ENCODE data around the gene NFATC2. TPM values are rescaled to one million over a fixed set of nuclear protein-coding genes. Genes with fewer than 3 reads are reported as not detected.

The NFATC2 gene
- total RNA-seq, 1 experiment from 2014 or later: 0.07 TPM

DNA sequence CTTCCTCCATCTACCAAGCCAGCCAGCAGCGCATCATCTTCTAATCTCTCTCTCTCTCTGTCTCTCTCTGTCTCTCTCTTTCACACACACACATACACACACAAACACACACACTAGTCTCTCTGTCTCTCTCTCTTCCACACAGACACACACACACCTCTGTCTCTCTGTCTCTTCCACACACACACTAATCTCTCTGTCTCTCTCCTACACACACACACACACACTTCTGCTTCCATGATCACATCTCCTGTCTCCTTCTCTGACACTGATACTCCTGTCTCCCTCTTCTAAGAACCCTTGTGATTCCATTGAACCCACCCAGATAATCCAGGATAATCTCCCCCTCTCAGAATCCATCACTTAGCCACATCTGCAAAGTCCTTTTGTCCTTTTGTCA is 181.3 kb downstream of the NFATC2 start:
- Mint-ChIP-seq H3K36me3 (ENCODE audit: insufficient read depth, unreplicated experiment) (no peaks in the 10 kb centered on the region), H3K27ac (ENCODE audit: low read depth, unreplicated experiment) (no peak overlapping the region), H3K9me3 (ENCODE audit: unreplicated experiment) (no peaks in the 10 kb centered on the region), H3K4me3 (ENCODE audit: unreplicated experiment) (no peak overlapping the region), H3K4me1 (ENCODE audit: insufficient read depth, unreplicated experiment) (peaks cover 17% of the 10 kb centered on the region), H3K27me3 (ENCODE audit: insufficient read depth, unreplicated experiment) (no peaks in the 10 kb centered on the region)
- BruUV-seq (replicated peaks): no TSS peak
- TF ChIP-seq, protein P1, sequence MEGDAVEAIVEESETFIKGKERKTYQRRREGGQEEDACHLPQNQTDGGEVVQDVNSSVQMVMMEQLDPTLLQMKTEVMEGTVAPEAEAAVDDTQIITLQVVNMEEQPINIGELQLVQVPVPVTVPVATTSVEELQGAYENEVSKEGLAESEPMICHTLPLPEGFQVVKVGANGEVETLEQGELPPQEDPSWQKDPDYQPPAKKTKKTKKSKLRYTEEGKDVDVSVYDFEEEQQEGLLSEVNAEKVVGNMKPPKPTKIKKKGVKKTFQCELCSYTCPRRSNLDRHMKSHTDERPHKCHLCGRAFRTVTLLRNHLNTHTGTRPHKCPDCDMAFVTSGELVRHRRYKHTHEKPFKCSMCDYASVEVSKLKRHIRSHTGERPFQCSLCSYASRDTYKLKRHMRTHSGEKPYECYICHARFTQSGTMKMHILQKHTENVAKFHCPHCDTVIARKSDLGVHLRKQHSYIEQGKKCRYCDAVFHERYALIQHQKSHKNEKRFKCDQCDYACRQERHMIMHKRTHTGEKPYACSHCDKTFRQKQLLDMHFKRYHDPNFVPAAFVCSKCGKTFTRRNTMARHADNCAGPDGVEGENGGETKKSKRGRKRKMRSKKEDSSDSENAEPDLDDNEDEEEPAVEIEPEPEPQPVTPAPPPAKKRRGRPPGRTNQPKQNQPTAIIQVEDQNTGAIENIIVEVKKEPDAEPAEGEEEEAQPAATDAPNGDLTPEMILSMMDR (IDR thresholded peaks at IDR 0.05; ENCODE audit: unreplicated experiment): no peak
- intact Hi-C loops (cut with micrococcal nuclease): no loop called here
- ChIA-PET POLR2A (interaction anchor here (1.5 kb wide), 1 partner anchor 96 kb away, joined by 3 read pairs; no protein-coding TSS in a partner anchor), CTCF (interaction anchor here (0.6 to 2.0 kb wide), 6 partner anchors 11 to 369 kb away, joined by 3 to 7 read pairs (median 4); no protein-coding TSS in a partner anchor)
- DNase-seq (ENCODE audit: unreplicated experiment): no peak

DNA sequence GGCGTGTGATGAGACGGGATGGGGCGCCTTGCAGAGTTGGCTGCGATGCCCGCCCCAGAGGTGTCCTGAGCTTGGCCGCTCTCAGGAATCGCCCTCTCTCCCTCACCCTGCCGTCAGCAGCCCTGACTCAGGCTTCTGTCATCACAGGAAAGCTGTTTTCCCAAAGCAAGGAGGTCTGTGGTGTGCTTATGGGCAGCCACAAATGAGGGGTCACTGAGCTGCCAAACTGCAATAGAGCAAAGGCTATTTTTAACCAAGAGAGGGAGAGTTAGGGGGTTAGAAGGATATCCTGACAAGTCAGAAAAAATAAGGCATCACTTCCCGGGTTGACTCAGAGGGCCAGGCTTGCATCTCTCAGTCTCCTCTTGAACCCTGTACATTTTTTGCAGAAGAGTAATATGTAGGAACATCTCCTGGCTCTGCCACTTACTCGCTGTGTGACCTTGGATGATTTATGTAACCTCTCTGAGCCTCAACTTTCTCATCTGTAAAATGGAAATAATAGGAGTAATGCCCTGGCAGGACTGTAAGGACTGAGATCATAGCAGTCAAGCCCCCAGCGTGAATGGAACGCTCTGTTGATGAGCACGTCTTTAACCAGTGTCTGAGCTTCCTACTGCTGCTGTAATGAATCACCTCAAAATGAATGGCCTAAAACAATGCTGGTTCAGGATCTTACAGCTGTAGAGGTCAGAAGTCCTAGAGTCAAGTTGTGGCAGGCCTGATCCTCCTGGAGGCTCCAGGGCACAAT is 181.9 kb downstream of the NFATC2 start:
- peak; percentile 90 for DNase-seq (ENCODE audit: unreplicated experiment)
- BruUV-seq (replicated peaks): no TSS peak
- Mint-ChIP-seq H3K27ac (ENCODE audit: low read depth, unreplicated experiment) (no peak overlapping the region), H3K27me3 (ENCODE audit: insufficient read depth, unreplicated experiment) (no peaks in the 10 kb centered on the region), H3K36me3 (ENCODE audit: insufficient read depth, unreplicated experiment) (no peaks in the 10 kb centered on the region), H3K9me3 (ENCODE audit: unreplicated experiment) (no peaks in the 10 kb centered on the region), H3K4me3 (ENCODE audit: unreplicated experiment) (no peak overlapping the region), H3K4me1 (ENCODE audit: insufficient read depth, unreplicated experiment) (peaks cover 13% of the 10 kb centered on the region)
- TF ChIP-seq, protein P1 (IDR thresholded peaks at IDR 0.05; ENCODE audit: unreplicated experiment): no peak
- POLR2A ChIA-PET: interaction anchor here (0.5 to 1.5 kb wide), 5 partner anchors 9 to 368 kb away, joined by 3 to 6 read pairs (median 3); no protein-coding TSS in a partner anchor
- CTCF ChIA-PET: interaction anchor here (0.7 to 2.0 kb wide), 4 partner anchors 11 to 373 kb away, joined by 3 to 7 read pairs (median 6); no protein-coding TSS in a partner anchor
- intact Hi-C loops (cut with micrococcal nuclease): no loop called here

- no peak overlapping the region for H3K27ac Mint-ChIP-seq (ENCODE audit: low read depth, unreplicated experiment)
- POLR2A ChIA-PET: interaction anchor here (0.6 to 1.0 kb wide), 3 partner anchors 10 to 368 kb away, joined by 3 to 6 read pairs (median 4); no protein-coding TSS in a partner anchor
- BruUV-seq (replicated peaks): no TSS peak
- no peaks in the 10 kb centered on the region for H3K36me3 Mint-ChIP-seq (ENCODE audit: insufficient read depth, unreplicated experiment)
- no peak for DNase-seq (ENCODE audit: unreplicated experiment)
- H3K9me3 Mint-ChIP-seq (ENCODE audit: unreplicated experiment): no peaks in the 10 kb centered on the region
- H3K4me1 Mint-ChIP-seq (ENCODE audit: insufficient read depth, unreplicated experiment): peaks cover 13% of the 10 kb centered on the region
- CTCF ChIA-PET: interaction anchor here (0.7 to 2.0 kb wide), 6 partner anchors 12 to 372 kb away, joined by 3 to 7 read pairs (median 5); no protein-coding TSS in a partner anchor
- intact Hi-C loops (cut with micrococcal nuclease): no loop called here
- H3K27me3 Mint-ChIP-seq (ENCODE audit: insufficient read depth, unreplicated experiment): no peaks in the 10 kb centered on the region
- TF ChIP-seq, protein P1 (IDR thresholded peaks at IDR 0.05; ENCODE audit: unreplicated experiment): no peak
- no peak overlapping the region for H3K4me3 Mint-ChIP-seq (ENCODE audit: unreplicated experiment)
Measured at GRCh38 chr20:51359947-51360346, 182.6 kb downstream of the NFATC2 start.

GRCh38 chr20:51359401-51359800 is 183.1 kb downstream of the NFATC2 start:
- ChIA-PET POLR2A (interaction anchor here (1.1 kb wide), 1 partner anchor 9 kb away, joined by 3 read pairs; no protein-coding TSS in a partner anchor), CTCF (interaction anchor here (0.7 to 1.9 kb wide), 9 partner anchors 8 to 724 kb away, joined by 3 to 7 read pairs (median 5); no protein-coding TSS in a partner anchor)
- Mint-ChIP-seq H3K4me1 (ENCODE audit: insufficient read depth, unreplicated experiment) (peaks cover 13% of the 10 kb centered on the region), H3K27me3 (ENCODE audit: insufficient read depth, unreplicated experiment) (no peaks in the 10 kb centered on the region), H3K9me3 (ENCODE audit: unreplicated experiment) (no peaks in the 10 kb centered on the region), H3K27ac (ENCODE audit: low read depth, unreplicated experiment) (no peak overlapping the region), H3K4me3 (ENCODE audit: unreplicated experiment) (no peak overlapping the region), H3K36me3 (ENCODE audit: insufficient read depth, unreplicated experiment) (no peaks in the 10 kb centered on the region)
- intact Hi-C loops (cut with micrococcal nuclease): no loop called here
- BruUV-seq (replicated peaks): no TSS peak
- TF ChIP-seq, protein P1 (IDR thresholded peaks at IDR 0.05; ENCODE audit: unreplicated experiment): no peak
- DNase-seq (ENCODE audit: unreplicated experiment): no peak
